HG03196 (cell line): Measurements from ENCODE around the gene DYSF.
"Not testable (repeated sequence)": the region's sequence is repeated elsewhere in the genome, so short reads cannot be mapped to it uniquely, and the experiment has no call there.

ENCODE experiments used
- ATAC-seq: cut with Tn5 transposase; IDR thresholded peaks from one replicate; pipeline ENCODE4 v1.9.1; 2021; ENCODE audit not compliant: unreplicated experiment

The DYSF gene

GRCh38 chr2:71453404-71454220 lies at the start of gene DYSF:
DYSF (plus strand) TSS chr2:71453561.
- no peak for ATAC-seq

DNA sequence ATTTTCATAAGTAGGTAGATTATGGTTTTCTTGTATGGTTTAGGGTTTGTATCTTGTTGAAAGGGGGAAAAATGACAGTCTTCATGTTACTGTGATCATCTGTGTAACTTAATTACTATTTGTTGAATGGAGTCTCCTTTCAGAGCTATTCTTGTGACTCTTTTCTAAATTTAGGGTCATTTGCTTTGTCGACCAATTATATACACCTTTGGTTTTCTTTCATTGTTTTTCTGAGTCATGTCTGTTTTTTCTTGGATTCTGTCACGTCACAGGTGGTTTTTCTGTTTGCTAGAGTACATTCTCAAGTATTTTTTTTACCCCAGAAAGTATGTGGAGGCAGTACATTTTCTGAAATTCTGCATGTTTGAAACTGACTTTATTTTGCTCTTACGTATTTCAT lies 43.8 kb upstream of the DYSF start:
- no peak for ATAC-seq

DNA sequence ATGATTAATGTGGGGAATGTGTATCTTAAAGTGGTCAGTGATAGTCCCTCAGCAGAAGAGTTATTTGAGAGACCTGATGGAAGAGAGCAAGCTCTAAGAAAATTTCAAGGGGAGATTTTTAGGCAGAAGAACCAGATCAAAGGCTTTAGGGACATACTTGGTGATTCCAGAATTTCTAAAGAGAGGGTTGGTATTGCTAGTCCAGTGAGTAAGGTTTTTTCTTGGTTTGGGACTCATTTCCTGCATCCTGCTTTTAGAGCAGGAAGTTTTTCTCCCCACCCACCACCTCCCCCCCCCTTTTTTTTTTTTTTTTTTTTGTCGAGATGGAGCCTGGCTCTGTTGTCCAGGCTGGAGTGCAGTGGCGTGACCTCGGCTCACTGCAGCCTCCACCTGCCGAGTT lies 42.7 kb upstream of the DYSF start:
- ATAC-seq: no peak

- not testable (repeated sequence) for ATAC-seq
Measured at GRCh38 chr2:71416866-71417265, 36.5 kb upstream of the DYSF start.

GRCh38 chr2:71417300-71418202 lies 35.8 kb upstream of the DYSF start:
- no peak for ATAC-seq

GRCh38 chr2:71419145-71419544 lies 34.2 kb upstream of the DYSF start:
- no peak for ATAC-seq

DNA sequence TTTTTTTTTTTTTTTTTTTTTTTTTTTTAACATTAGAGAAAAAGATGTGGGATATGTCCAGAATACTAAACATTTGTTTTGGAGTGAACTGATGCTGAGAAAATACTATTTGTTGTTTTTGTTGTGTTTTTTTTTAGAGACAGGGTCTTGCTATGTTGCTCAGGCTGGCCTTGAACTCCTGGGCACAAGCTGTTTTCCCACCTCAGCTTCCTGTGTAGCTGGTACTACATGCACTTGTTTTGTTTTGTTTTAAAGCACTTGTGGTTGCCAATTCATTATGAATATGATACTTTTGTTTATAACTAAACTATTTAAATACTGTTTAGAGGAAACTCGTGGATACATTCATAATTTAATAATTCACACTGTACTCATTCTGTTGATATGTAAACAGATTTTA lies 33.4 kb upstream of the DYSF start:
- ATAC-seq: no peak

DNA sequence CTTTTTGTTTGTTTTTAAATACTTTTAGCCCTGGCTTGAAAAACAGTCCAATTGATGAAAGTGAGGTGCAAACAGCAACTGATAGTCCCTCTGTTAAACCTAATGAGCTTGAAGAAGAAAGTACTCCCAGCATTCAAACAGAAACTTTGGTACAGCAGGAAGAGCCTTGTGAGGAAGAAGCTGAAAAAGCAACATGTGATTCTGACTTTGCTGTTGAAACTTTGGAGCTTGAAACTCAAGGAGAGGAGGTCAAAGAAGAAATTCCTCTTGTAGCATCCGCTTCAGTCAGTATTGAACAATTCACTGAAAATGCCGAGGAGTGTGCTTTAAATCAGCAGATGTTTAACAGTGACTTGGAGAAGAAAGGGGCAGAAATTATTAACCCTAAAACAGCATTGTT lies 30.6 kb upstream of the DYSF start:
- no peak for ATAC-seq

DNA sequence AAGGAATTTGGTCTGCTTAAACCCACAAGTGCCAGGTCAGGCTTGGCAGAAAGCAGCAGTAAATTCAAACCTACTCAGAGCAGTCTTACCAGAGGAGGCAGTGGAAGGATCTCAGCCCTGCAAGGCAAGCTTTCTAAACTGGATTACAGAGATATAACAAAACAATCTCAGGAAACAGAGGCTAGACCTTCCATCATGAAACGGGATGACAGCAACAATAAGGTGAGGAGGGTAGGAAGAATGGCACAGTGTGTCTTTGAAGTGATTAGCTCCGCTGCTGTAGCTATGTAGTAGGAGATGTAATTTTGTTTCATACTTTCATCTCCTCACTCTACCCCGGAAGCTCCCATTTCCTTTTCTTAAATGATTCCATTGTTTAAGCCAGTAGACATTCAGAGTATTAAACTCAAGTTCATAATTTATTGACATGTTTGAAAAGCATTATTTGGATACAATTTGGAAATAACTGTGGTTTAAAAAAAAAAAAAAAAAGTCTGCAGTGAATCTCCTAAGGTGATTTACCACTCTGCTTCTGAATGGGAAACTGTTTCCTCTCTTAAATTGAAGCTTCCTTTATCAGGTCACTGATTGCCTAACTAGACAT lies 29.4 kb upstream of the DYSF start:
- ATAC-seq: no peak

DNA sequence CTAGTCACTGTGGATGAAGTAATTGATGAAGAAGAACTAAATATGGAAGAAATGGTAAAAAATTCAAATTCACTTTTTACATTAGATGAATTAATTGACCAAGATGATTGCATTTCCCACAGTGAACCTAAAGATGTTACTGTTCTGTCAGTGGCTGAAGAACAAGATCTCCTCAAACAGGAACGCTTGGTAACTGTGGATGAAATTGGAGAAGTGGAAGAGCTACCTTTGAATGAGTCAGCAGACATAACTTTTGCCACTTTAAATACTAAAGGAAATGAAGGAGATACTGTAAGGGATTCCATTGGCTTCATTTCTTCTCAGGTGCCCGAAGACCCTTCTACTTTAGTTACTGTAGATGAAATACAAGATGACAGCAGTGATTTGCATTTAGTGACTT lies 26.6 kb upstream of the DYSF start:
- no peak for ATAC-seq

DNA sequence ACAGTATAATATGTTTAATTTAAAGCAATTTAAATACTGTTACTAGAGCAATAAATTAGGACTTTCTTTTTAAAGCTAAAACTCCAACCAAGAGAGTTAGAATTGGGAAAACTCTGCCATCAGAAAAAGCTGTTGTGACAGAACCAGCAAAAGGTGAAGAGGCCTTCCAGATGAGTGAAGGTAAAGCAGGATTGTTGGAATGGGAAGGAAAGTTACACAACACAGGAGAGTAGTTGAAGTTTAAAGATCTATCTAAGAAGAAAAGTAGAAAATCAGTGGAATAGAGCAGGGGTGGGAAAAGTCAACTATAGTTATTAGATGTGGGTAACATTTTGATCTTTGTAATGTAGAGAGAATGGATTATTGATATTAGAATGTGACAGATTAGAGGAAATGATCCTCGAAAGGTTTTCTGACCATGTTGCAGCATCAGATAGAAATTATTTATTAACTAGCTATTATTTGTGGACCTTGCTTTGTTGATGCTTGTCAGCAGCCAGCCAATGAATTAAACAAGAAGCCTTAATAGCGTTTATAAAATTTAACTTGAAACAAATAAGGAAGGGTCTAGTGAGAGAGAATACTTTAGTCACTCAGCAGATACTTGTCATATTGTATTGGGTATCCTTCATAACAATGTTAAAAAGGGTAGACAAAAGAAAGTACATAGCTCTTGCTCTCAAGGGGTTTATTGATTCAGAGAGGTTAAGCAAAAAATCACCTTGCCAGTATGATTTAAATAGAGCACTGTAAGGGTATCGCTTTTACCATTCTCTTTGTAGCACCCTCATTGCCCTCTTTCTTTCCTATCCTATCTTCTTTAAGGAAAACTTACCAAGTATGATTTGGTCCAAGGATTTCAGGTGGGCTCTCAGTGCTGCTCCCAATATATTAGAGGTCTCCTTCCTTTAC lies 24.6 kb upstream of the DYSF start:
- ATAC-seq: no peak

DNA sequence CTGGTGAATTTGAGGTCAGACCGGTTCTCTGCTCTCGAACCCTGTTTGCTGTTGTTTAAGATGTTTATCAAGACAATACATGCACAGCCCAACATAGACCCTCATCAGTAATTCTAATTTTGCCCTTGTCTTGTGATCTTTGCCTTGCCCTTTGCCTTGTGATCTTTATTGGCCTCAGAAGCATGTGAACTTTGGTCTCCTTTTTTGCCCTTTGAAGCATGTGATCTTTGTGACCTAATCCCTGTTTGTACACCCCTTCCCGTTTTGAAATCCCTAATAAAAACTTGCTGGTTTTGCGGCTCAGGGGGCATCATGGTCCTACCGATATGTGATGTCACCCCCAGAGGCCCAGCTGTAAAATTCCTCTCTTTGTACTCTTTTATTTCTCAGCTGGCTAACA lies 8.2 kb upstream of the DYSF start:
- ATAC-seq: not testable (repeated sequence)

- ATAC-seq: no peak
Measured at GRCh38 chr2:71446505-71446904, 6.9 kb upstream of the DYSF start.

DNA sequence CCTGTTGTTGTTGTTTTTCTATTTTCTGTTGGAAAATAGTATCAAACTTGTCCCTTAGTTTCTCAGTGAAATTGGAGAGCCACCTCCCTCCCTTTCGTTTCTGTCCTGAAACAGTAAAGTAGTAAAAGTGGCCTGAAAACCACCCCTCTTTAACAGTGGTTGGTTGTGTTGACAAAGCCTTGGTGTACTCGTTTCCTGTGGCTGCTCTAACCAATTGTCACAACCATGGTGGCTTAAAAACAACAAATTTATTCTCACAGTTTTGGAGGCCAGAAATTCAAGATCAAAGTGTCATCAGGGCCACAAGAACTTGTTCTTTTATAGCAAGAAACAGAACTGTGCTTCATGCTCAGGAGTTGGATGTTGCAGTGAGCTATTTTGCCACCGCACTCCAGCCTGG lies 4.0 kb upstream of the DYSF start:
- ATAC-seq: no peak

DNA sequence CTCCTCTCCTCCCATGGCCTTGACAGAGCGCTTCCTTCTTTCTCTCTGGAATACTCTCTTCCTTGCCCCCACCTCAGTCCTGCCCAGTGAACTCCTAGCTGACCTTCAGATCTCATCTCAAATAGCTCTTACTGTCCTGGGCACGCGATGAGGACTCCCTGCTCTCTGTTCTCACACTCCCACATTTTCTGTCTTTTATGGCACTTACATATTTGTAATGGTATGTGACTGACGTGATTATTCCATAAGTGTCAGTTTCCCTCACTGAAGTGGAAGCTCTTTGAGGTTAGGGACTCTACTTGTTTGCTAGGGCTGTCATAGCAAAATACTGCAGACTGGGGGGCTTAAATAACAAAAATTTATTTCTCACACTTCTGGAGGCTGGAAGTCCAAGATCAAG lies 1.7 kb upstream of the DYSF start:
- no peak for ATAC-seq

DNA sequence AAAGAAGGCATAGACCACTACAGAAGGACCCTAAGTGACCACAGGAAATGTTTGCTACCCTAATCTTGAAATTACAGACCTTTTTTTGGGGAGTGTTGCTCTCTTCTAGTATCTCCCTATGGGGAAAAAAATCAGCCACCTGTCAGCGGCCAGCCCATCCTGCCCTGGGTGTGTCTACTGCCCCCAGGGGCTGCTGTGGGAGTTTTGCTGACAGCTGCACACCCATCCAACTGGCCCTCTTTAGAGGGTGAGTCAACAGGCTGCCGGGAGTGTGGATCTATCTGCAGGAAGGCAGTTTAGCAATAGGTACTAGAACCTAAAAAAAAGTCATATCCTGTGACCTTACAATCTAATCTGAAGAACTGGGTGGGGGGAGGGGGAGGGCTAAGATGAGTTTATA lies 796 bp upstream of the DYSF start:
- ATAC-seq: no peak

- no peak for ATAC-seq
Measured at GRCh38 chr2:71454221-71455010, 1.1 kb downstream of the DYSF start.

GRCh38 chr2:71455011-71455740 lies 1.8 kb downstream of the DYSF start:
- ATAC-seq: no peak
